Fibroblast of villous mesenchyme (primary cell): ENCODE data around the gene GNAI3. TPM values are rescaled to one million over a fixed set of nuclear protein-coding genes. Genes with fewer than 3 reads are reported as not detected.

Experiments
- DNase-seq: peaks from one replicate; pipeline ENCODE4 v3.0.0-alpha.2; 2010; ENCODE audit warnings: low read depth
- H3K4me3 ChIP-seq: 2 replicates; pipeline ENCODE4 v1.5.1; 2011; ENCODE audit warnings: low read depth, mild to moderate bottlenecking, low read length
- CTCF ChIP-seq: IDR thresholded peaks from 2 replicates; pipeline ENCODE4 v1.5.1; 2012; ENCODE audit warnings: low read depth, mild to moderate bottlenecking, low read length; ENCODE audit not compliant: insufficient read depth
- total RNA-seq: library from RNA; depleted of rRNA; stranded (reverse); fragments of >200 nt; gene quantifications from 2 replicates; pipeline ENCODE4 v1.2.3, GENCODE V29; 2012

The GNAI3 gene
- total RNA-seq = 14.2 and 17.3 TPM in 2 replicates

DNA sequence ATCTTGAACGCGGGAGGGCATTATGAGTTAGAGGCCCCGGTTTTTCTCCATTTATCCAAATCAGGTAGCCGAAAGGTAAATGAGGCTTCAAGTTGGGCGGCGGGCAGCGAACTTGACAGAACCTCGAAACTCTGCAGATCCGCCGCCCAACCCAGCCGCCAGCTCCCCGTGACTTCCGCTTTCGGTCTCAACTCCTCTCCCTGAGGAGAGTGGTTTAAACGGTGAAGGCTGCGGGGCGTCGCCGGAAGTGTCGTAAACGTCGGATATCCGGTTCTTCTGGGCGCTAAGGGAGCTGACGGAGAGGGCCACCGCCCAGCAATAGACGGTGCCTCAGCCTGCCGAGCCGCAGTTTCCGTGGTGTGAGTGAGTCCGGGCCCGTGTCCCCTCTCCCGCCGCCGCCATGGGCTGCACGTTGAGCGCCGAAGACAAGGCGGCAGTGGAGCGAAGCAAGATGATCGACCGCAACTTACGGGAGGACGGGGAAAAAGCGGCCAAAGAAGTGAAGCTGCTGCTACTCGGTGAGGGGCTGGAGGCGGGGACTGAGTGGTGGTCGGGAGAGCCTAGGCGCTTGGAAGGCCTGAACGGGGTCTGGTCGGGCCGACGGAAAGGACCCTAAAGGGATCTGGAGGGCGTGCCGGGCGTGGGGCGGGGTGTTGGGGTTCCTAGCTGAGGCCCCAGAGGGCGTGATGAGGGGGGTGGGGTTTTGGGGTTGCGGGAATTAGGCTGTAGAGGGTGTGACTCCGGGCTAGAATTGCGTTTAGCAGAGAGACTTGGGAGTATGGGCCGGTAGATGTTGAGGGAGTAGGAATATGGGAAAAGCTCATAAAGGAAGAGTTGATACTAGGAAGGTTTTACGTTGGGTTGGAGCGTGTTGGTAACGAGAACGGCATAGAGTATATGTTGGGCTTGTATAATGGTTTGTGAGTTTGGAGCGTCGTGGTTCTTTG is at the start of gene GNAI3:
Gene GNAI3, plus strand, starts transcription at position 295 of the 947 bp plus-strand sequence. Its CDS starts 106 bp downstream, at position 401.
- peak within 1 kb of the TSS; percentile 93 for H3K4me3 ChIP-seq
- TF ChIP-seq CTCF = no peak
- peak; percentile 97 for DNase-seq

- no peak for DNase-seq
- no peak overlapping the region for H3K4me3 ChIP-seq
- TF ChIP-seq CTCF = no peak
Observed at GRCh38 chr1:109499081-109499480, 49.3 kb upstream of the GNAI3 start.

DNA sequence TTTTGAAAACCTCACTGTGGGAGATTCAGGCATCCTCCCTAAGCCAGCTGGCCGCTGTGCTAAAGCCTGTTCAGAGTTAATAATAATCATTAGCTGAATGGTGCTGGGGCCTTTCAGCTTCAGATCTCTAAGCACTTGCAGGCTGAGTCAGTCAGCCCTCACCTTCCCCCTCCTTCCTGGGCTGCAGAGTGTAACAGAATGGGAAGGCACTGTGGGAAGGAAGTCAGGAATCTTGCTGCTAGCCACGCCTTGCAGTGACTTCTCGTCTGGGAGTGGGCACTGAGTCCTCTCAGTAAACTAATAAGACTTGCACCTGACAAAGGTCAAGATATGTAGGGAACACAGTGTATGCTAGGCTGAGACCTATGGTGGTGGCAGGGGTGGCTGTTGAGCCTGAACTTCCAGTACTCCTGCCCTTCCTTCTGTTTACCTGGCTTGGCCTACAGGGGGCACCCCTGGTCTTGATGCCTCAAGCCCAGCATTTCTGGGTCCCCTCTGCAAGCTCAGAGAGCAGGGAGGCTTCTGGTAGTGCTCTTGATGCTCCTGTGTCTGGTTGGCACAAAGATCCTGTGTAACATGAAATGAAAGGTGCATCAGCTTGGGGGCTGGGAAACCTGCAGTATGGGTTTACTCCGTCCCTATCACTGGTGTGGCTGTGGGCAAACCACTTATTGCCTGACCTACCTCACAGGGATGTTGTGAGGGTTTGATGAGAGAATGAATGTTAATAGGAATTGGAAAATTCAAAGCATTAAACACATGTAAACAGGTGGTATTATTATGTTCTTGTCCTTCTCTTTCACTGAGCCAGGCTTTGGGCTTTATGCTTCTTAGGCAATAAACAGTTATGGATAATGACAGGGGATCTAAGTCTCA is 48.5 kb upstream of the GNAI3 start:
- no peak for DNase-seq
- no peak overlapping the region for H3K4me3 ChIP-seq
- peak; percentile 57 for TF ChIP-seq CTCF

DNA sequence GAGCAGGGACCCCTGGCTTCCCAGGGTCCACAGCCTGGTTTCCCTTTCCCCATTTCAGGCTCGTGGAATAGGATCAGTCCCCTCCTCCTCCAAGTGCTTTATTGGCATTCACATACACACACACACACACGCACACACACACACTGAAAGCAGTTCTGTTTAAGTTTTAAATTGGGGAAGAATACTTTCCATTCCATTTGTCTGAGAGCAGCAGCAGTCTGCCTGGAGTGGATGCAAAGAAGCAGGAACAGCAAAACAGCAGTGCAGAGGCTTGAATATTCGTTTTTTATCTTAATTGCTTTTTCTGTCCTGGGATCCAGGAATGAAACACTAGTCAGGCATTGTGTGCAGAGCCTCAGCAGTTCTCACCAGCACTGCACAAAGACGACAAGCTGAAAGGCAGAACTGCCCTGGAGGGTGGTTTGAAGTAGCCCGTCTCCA is 47.5 kb upstream of the GNAI3 start:
- TF ChIP-seq CTCF = no peak
- H3K4me3 ChIP-seq = no peak overlapping the region
- DNase-seq = peak; percentile 63

- no peak for TF ChIP-seq CTCF
- no peak for DNase-seq
- H3K4me3 ChIP-seq = no peak overlapping the region
Observed at GRCh38 chr1:109501644-109502363, 46.6 kb upstream of the GNAI3 start.

- TF ChIP-seq CTCF = no peak
- DNase-seq = no peak
- H3K4me3 ChIP-seq = no peak overlapping the region
Observed at GRCh38 chr1:109502364-109502851, 46.0 kb upstream of the GNAI3 start.
